Activated CD4-positive, alpha-beta T cell treated with anti-CD3 and anti-CD28 coated beads, Interleukin-2, amount 50 U/mL, for 1 hour (primary cell): ENCODE results near the gene RIPK3.
"Not testable (repeated sequence)": the region's sequence is repeated elsewhere in the genome, so short reads cannot be mapped to it uniquely, and the experiment has no call there.

Source experiments
- DNase-seq: peaks from one replicate; pipeline ENCODE4 v3.0.0-alpha.2; 2020

RIPK3 gene

GRCh38 chr14:24342889-24343288 is 3.1 kb upstream of the RIPK3 start:
- no peak for DNase-seq

- DNase-seq: no peak
Measured at GRCh38 chr14:24340606-24341005, 815 bp upstream of the RIPK3 start.

GRCh38 chr14:24338843-24339242 is 948 bp downstream of the RIPK3 start:
- no peak for DNase-seq

- no peak for DNase-seq
Measured at GRCh38 chr14:24337824-24338175, 2.0 kb downstream of the RIPK3 start.

GRCh38 chr14:24337144-24337823 is 2.5 kb downstream of the RIPK3 start:
- no peak for DNase-seq

GRCh38 chr14:24335461-24336171 is 4.2 kb downstream of the RIPK3 start:
- no peak for DNase-seq

- DNase-seq: peak; percentile 18
Measured at GRCh38 chr14:24334431-24335291, 5.1 kb downstream of the RIPK3 start, which contains the start of gene ADCY4. ADCY4 (minus strand) TSS chr14:24335071; CDS start chr14:24334652, 419 bp downstream.

- peak; percentile 84 for DNase-seq
Measured at GRCh38 chr14:24332268-24332993, 7.4 kb downstream of the RIPK3 start.

- DNase-seq: no peak
Measured at GRCh38 chr14:24331731-24332267, 8.0 kb downstream of the RIPK3 start.

- DNase-seq: no peak
Measured at GRCh38 chr14:24330973-24331674, 8.7 kb downstream of the RIPK3 start.

GRCh38 chr14:24329736-24330135 is 10.1 kb downstream of the RIPK3 start:
- peak; percentile 48 for DNase-seq

- DNase-seq: no peak
Measured at GRCh38 chr14:24329073-24329663, 10.6 kb downstream of the RIPK3 start.

GRCh38 chr14:24327914-24328313 is 11.9 kb downstream of the RIPK3 start:
- DNase-seq: not testable (repeated sequence)

- DNase-seq: no peak
Measured at GRCh38 chr14:24327303-24327702, 12.5 kb downstream of the RIPK3 start.

GRCh38 chr14:24325963-24326362 is 13.8 kb downstream of the RIPK3 start:
- DNase-seq: no peak

- no peak for DNase-seq
Measured at GRCh38 chr14:24325041-24325530, 14.7 kb downstream of the RIPK3 start.

- DNase-seq: no peak
Measured at GRCh38 chr14:24324024-24324423, 15.8 kb downstream of the RIPK3 start.

GRCh38 chr14:24323341-24323740 is 16.4 kb downstream of the RIPK3 start:
- no peak for DNase-seq

GRCh38 chr14:24322672-24323071 is 17.1 kb downstream of the RIPK3 start:
- DNase-seq: no peak

- no peak for DNase-seq
Measured at GRCh38 chr14:24321212-24321975, 18.4 kb downstream of the RIPK3 start.
